PC-3 (cell line): Measurements from ENCODE around the gene RERE. TPM values are rescaled to one million over a fixed set of nuclear protein-coding genes. Genes with fewer than 3 reads are reported as not detected.

Experiments
- ATAC-seq: fragments of 200-7000 bp; cut with Tn5 transposase; 2 replicates; pipeline ENCODE4 v1.9.1; 2020; ENCODE audit warnings: mild to moderate bottlenecking, moderate library complexity
- BruUV-seq: library from RNA; stranded (reverse); fragments of 400-500 nt; replicated peaks from 2 replicates; lab custom pipeline; 2021; lab: Mats Ljungman, UMichigan
- CTCF ChIA-PET: fragments of 300-600 bp; sonication (Branson Sonifier 250); formaldehyde crosslinking; loops from one replicate; lab custom pipeline; 2022; ENCODE audit warnings: antibody characterized with exemption; lab: Charles Lee
- POLR2A ChIA-PET: fragments of 300-600 bp; sonication (Branson Sonifier 250); formaldehyde crosslinking; loops from one replicate; lab custom pipeline; 2022; ENCODE audit warnings: antibody characterized with exemption; ENCODE audit not compliant: unreplicated experiment; lab: Charles Lee
- DNase-seq: peaks from one replicate; pipeline ENCODE4 v3.0.0-alpha.2; 2015
- H2AFZ ChIP-seq: fragments of 300-600 bp; sonication (generic); 2 replicates; pipeline ENCODE4 v1.6.0; 2016; ENCODE audit warnings: antibody characterized with exemption, low read length
- H3F3A ChIP-seq: fragments of 300-600 bp; sonication (generic); one replicate; pipeline ENCODE4 v1.6.0; 2017; ENCODE audit warnings: antibody characterized with exemption, low read length, control low read depth, mild to moderate bottlenecking; ENCODE audit not compliant: unreplicated experiment
- H3K27ac ChIP-seq: fragments of 300-600 bp; sonication (generic); 2 replicates; pipeline ENCODE4 v1.5.1; 2016; ENCODE audit warnings: mild to moderate bottlenecking, low read length
- H3K27me3 ChIP-seq: fragments of 300-600 bp; sonication (generic); 2 replicates; pipeline ENCODE4 v1.6.1; 2016; ENCODE audit warnings: low read length, mixed read lengths
- H3K36me3 ChIP-seq: fragments of 300-600 bp; sonication (generic); 2 replicates; pipeline ENCODE4 v1.6.1; 2016; ENCODE audit warnings: low read depth, mixed run types, low read length, mixed read lengths
- H3K4me1 ChIP-seq: fragments of 300-600 bp; sonication (generic); 2 replicates; pipeline ENCODE4 v1.5.1; 2016; ENCODE audit warnings: low read length; ENCODE audit not compliant: insufficient read depth
- H3K4me2 ChIP-seq: fragments of 300-600 bp; sonication (generic); 2 replicates; pipeline ENCODE4 v1.6.0; 2016; ENCODE audit warnings: low read length
- H3K4me3 ChIP-seq: fragments of 300-600 bp; sonication (generic); 2 replicates; pipeline ENCODE4 v1.5.1; 2016; ENCODE audit warnings: mild to moderate bottlenecking, low read length, mixed read lengths
- H3K79me2 ChIP-seq: fragments of 300-600 bp; sonication (generic); 2 replicates; pipeline ENCODE4 v1.6.1; 2017; ENCODE audit warnings: low read length, mixed read lengths
- H3K9ac ChIP-seq: fragments of 300-600 bp; sonication (generic); 2 replicates; pipeline ENCODE4 v1.6.0; 2016; ENCODE audit warnings: mild to moderate bottlenecking, low read length
- H3K9me2 ChIP-seq: fragments of 300-600 bp; sonication (generic); replicated peaks from 2 replicates; pipeline ENCODE4 v1.6.1; 2016; ENCODE audit warnings: mixed run types, low read length, mixed read lengths
- H3K9me3 ChIP-seq: fragments of 300-600 bp; sonication (generic); 2 replicates; pipeline ENCODE4 v1.6.1; 2016; ENCODE audit warnings: low read length, mixed read lengths
- H4K20me1 ChIP-seq: fragments of 300-600 bp; sonication (generic); 2 replicates; pipeline ENCODE4 v1.6.1; 2016; ENCODE audit warnings: low read length, mixed read lengths
- CTCF ChIP-seq: fragments of 300-600 bp; sonication (generic); conservative IDR thresholded peaks from 2 replicates; pipeline ENCODE4 v1.5.1; 2017; ENCODE audit warnings: antibody characterized with exemption, low read depth, mild to moderate bottlenecking, low read length
- EZH2 ChIP-seq: fragments of 300-600 bp; sonication (generic); IDR thresholded peaks from one replicate; pipeline ENCODE4 v1.6.1; 2017; ENCODE audit warnings: antibody characterized with exemption, mild to moderate bottlenecking, low read length; ENCODE audit not compliant: unreplicated experiment
- EZH2phosphoT487 ChIP-seq: fragments of 300-600 bp; sonication (generic); IDR thresholded peaks from 2 replicates; pipeline ENCODE4 v1.6.1; 2018; ENCODE audit warnings: mild to moderate bottlenecking, antibody characterized with exemption, low read length, borderline replicate concordance
- intact Hi-C: fragments of 100-400 bp; cut with micrococcal nuclease; formaldehyde crosslinking; loops from 2 replicates; pipeline ENCODE4 v1.9.0; 2023
- total RNA-seq: library from RNA; depleted of rRNA; stranded (reverse); fragments of >200 nt; gene quantifications from 2 replicates; pipeline ENCODE4 v1.2.3, GENCODE V29; 2014

The RERE gene
- total RNA-seq, 1 experiment from 2014 or later, result 24.2 TPM

- ATAC-seq, result peak; percentile 96
- Histone ChIP-seq H3F3A (no peaks in the 10 kb centered on the region), H3K36me3 (no peaks in the 10 kb centered on the region), H3K27me3 (no peaks in the 10 kb centered on the region), H3K27ac (peak overlapping the region; percentile 67), H3K9me2 (no peaks in the 10 kb centered on the region), H2AFZ (peak overlapping the region; percentile 72), H3K9me3 (no peaks in the 10 kb centered on the region), H3K79me2 (peaks cover 26% of the 10 kb centered on the region), H3K4me3 (peak overlapping the region; percentile 58), H3K9ac (peak overlapping the region; percentile 55), H3K4me2 (peak overlapping the region; percentile 88), H3K4me1 (peaks cover 23% of the 10 kb centered on the region), H4K20me1 (no peaks in the 10 kb centered on the region)
- DNase-seq, result peak; percentile 70
- intact Hi-C loops, result loop anchor here (5.0 kb wide), 1 partner anchor 33 kb away; no protein-coding TSS in a partner anchor
- POLR2A ChIA-PET, result interaction anchor here (0.6 kb wide), 1 partner anchor 183 kb away, joined by 3 read pairs; no protein-coding TSS in a partner anchor
- CTCF ChIA-PET, result interaction anchor here (0.6 kb wide), 1 partner anchor 323 kb away, joined by 3 read pairs; no protein-coding TSS in a partner anchor
- no peak for TF ChIP-seq CTCF
- TF ChIP-seq EZH2phosphoT487, result no peak
- no peak for TF ChIP-seq EZH2
- TSS peak; percentile 67 for BruUV-seq
Measured at GRCh38 chr1:8525558-8526275, 291.7 kb downstream of the RERE start.

GRCh38 chr1:8525216-8525557, 292.3 kb downstream of the RERE start:
- H3K4me1 ChIP-seq, result peaks cover 23% of the 10 kb centered on the region
- ChIA-PET POLR2A (interaction anchor here (0.6 kb wide), 1 partner anchor 184 kb away, joined by 3 read pairs; no protein-coding TSS in a partner anchor), CTCF (interaction anchor here (0.6 kb wide), 1 partner anchor 323 kb away, joined by 3 read pairs; no protein-coding TSS in a partner anchor)
- peak overlapping the region; percentile 72; the same call in 1 of the 2 replicates for H2AFZ ChIP-seq
- peaks cover 26% of the 10 kb centered on the region for H3K79me2 ChIP-seq
- no peaks in the 10 kb centered on the region for H3F3A ChIP-seq
- H3K9me3 ChIP-seq, result no peaks in the 10 kb centered on the region
- ATAC-seq (0 out of 2 replicates have a peak, but pooled peaks have one; percentile 23), DNase-seq (peak; percentile 21)
- H3K27me3 ChIP-seq, result no peaks in the 10 kb centered on the region
- H3K4me3 ChIP-seq, result peak overlapping the region; percentile 58
- no peaks in the 10 kb centered on the region for H3K9me2 ChIP-seq
- H3K4me2 ChIP-seq, result peak overlapping the region; percentile 88
- peak overlapping the region; percentile 55 for H3K9ac ChIP-seq
- intact Hi-C loops, result loop anchor here (5.0 kb wide), 1 partner anchor 33 kb away; no protein-coding TSS in a partner anchor
- H4K20me1 ChIP-seq, result no peaks in the 10 kb centered on the region
- peak overlapping the region; percentile 67 for H3K27ac ChIP-seq
- BruUV-seq, result no TSS peak
- no peaks in the 10 kb centered on the region for H3K36me3 ChIP-seq
- no peak for TF ChIP-seq EZH2
- TF ChIP-seq CTCF, result no peak
- TF ChIP-seq EZH2phosphoT487, result no peak
